Kidney epithelial cell (primary cell): Measurements from ENCODE around the gene CLASP2. TPM values are rescaled to one million over a fixed set of nuclear protein-coding genes. Genes with fewer than 3 reads are reported as not detected.

Experiments used
- DNase-seq: peaks from one replicate; pipeline ENCODE4 v3.0.0-alpha.2; 2010; ENCODE audit warnings: low read depth
- H3K27me3 ChIP-seq: 2 replicates; pipeline ENCODE4 v1.6.0; 2011; ENCODE audit warnings: low read length; ENCODE audit not compliant: control insufficient read depth, insufficient read depth
- H3K36me3 ChIP-seq: 2 replicates; pipeline ENCODE4 v1.5.1; 2011; ENCODE audit warnings: low read length; ENCODE audit not compliant: control insufficient read depth, insufficient read depth
- H3K4me3 ChIP-seq: 2 replicates; pipeline ENCODE4 v1.5.1; 2011; ENCODE audit warnings: low read depth, mild to moderate bottlenecking, control low read depth, low read length
- total RNA-seq: library from RNA; depleted of rRNA; stranded (reverse); fragments of >200 nt; gene quantifications from 2 replicates; pipeline ENCODE4 v1.2.3, GENCODE V29; 2015
- TF ChIP-seq, protein P1 (sequence below): IDR thresholded peaks from 2 replicates; pipeline ENCODE4 v1.5.1; 2011; ENCODE audit warnings: mild to moderate bottlenecking, moderate library complexity, low read length, control low read depth, inconsistent platforms; ENCODE audit not compliant: insufficient read depth, poor library complexity, severe bottlenecking

Gene CLASP2
- total RNA-seq, 1 donor from 2014 or later: 52.4 TPM

DNA sequence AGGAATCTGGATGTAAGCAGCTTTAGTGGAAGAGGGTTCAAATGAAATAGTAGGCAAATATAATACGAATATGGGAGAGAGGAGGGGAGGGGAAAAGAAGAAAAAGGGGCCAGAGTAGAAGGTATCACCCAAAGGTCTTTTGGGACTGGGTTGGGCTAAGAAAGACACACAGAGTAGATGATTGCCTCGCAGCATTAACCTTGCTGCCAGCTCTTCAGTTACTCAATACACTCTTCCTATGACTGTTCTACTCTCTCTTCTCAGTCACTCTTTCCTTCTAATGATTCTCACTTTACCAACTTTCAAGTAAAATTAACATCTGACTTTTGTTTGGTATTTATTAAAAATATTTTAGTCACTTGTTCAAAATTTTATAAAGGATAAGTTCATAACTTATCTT is 52.8 kb downstream of the CLASP2 start:
- DNase-seq: no peak

DNA sequence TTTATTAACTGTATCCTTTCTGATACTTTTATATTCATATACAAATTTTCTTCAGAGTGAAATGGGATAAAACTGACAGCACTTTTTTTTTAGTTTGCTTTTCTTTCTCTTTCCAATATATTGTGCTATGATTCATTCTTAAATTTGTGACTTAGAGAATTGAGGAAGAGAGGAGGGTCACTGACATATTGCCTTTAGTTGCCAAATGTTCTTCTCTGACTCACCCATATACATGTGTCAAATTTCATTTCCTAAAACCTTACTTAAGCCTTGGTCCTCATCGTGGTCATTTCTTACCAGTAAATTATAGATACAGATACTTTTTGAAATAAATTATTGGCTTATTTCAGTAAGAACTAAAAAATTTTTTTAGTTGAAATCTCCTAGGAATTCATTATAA is 53.9 kb downstream of the CLASP2 start:
- Histone ChIP-seq H3K4me3 (no peak overlapping the region), H3K27me3 (no peaks in the 10 kb centered on the region), H3K36me3 (no peaks in the 10 kb centered on the region)
- TF ChIP-seq, protein P1, sequence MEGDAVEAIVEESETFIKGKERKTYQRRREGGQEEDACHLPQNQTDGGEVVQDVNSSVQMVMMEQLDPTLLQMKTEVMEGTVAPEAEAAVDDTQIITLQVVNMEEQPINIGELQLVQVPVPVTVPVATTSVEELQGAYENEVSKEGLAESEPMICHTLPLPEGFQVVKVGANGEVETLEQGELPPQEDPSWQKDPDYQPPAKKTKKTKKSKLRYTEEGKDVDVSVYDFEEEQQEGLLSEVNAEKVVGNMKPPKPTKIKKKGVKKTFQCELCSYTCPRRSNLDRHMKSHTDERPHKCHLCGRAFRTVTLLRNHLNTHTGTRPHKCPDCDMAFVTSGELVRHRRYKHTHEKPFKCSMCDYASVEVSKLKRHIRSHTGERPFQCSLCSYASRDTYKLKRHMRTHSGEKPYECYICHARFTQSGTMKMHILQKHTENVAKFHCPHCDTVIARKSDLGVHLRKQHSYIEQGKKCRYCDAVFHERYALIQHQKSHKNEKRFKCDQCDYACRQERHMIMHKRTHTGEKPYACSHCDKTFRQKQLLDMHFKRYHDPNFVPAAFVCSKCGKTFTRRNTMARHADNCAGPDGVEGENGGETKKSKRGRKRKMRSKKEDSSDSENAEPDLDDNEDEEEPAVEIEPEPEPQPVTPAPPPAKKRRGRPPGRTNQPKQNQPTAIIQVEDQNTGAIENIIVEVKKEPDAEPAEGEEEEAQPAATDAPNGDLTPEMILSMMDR: no peak
- no peak for DNase-seq

More for the DNA sequence above, 52.8 kb downstream of the CLASP2 start:
- TF ChIP-seq, protein P1: no peak
- Histone ChIP-seq H3K4me3 (no peak overlapping the region), H3K36me3 (no peaks in the 10 kb centered on the region), H3K27me3 (no peaks in the 10 kb centered on the region)

DNA sequence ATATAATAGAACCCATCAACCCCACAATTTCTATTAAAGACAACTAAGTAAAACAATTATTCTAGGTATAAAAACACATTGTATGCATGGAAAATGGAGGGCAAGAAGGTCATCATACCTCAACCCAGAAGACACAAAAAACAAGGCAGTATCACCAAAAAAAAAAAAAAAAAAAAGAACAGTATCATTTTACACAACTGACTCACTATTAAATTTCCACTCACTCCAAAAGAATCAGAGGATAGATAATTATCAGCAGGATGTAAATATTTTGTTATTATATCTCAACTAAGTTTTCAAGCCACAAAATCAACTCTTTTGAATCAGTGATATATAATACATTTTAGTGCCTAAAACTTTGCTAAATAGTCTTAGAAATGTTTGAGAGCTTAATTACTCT is 55.0 kb downstream of the CLASP2 start:
- TF ChIP-seq, protein P1: no peak
- no peak overlapping the region for H3K4me3 ChIP-seq
- H3K36me3 ChIP-seq: no peaks in the 10 kb centered on the region
- DNase-seq: no peak
- no peaks in the 10 kb centered on the region for H3K27me3 ChIP-seq

DNA sequence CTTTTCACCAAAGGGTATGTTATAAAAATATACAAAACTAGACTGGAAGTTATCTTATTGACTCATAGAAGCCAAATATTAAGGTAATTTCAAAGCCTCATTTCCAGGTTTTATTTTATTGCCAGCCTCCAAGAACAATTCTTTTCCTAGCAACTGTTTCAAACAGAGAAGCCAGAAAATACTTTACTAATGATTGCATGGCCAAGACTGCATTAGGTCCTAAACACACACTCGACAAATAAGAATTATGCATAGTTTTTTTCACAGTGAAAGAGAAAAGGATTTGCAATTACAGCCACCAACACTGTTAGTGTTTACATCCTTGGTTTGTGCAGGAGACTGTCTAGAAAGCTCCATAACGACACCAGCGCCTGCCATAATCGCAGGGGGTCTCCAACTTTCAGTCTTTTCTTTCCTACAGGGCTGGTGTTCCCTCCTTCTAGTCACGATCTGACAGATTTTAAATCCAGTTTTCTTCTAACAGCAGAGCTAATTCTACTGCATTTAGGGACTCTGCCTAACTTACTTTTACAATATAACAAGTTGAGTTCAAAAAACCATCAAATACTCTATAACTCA is 58.1 kb downstream of the CLASP2 start:
- H3K4me3 ChIP-seq: no peak overlapping the region
- no peak for DNase-seq
- H3K36me3 ChIP-seq: no peaks in the 10 kb centered on the region
- TF ChIP-seq, protein P1: no peak
- H3K27me3 ChIP-seq: no peaks in the 10 kb centered on the region

DNA sequence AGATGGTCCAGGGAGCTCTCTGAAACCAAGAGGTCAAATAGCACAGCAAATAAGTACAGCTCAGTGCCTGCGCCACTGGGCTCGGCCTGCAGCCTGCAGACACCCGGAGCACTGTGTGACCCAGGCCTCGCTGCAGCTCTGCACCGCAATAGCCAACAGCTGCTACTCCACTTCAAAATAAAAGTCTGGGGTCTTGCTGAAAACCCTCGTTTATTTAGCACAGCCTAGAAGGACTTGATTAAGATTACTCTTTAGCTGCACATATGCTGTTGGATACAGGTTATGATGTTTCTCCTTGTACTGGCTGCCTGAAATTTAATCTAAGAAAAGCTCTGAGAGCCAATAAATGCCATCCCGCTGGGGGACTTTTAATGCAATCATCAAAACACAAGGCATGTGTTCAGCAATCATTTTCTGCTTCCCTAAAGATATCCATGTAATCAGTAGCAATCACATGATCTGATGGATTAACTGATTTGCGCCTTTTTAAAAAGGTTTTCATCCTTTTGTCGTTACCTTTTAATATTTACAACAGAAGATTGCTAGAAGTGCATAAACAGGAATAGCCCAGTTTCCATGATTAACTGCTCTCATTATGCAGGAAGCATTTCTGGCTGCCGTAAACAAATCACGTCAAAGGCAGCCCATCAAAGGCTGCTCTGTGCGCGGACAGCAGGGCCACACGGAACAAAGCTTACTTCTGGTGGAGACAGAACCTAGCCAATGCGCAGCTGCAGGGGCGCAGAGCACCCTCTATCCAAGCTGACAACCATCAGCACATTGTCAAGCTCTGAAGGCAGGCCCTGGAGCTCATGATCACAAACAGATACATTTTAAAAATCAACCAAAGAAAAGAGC is 58.8 kb downstream of the CLASP2 start:
- Histone ChIP-seq H3K4me3 (peak overlapping the region; percentile 25), H3K27me3 (no peaks in the 10 kb centered on the region), H3K36me3 (no peaks in the 10 kb centered on the region)
- TF ChIP-seq, protein P1: no peak
- peak; percentile 32 for DNase-seq
